LNCaP clone FGC (cell line): ENCODE data around the gene PLEKHM2.

Experiments used
- DNase-seq: peaks from one replicate; pipeline ENCODE4 v3.0.0-alpha.2; 2011; ENCODE audit warnings: low read depth
- H3K4me3 ChIP-seq: 2 replicates; pipeline ENCODE4 v1.5.1; 2011; ENCODE audit warnings: mild to moderate bottlenecking, low read depth, low read length, control low read depth
- TF ChIP-seq, protein P1 (sequence below): IDR thresholded peaks from 2 replicates; pipeline ENCODE4 v1.5.1; 2012; ENCODE audit warnings: mild to moderate bottlenecking; ENCODE audit not compliant: control insufficient read depth, insufficient read depth; ENCODE audit errors: extremely low read depth

PLEKHM2 gene

DNA sequence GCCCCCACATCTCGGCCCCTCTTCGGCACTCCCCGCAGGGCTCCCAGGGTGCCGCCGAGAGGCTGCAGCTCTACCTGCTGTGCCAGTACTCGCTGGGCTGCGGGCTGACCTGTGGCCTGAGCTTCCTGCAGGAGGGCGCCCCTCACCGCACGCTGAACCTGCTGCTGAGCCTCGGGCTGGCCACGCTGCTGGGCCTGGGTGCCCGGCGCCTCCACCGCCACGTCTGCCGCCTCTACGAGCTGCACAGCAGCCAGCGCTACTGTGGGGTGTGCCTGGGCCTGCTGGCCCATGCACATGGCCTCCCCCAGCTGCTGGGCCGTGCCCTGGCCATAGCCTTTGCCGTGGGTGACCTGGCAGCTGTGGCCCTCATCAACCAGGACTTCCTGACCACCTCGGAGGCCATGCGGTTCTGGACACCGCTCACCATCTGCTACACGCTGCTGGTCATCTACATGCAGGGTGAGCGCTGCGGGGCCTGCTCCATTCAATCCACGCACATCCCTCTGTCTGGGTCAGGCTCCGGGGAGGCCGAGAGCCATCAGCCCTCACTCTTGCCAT lies 60.1 kb downstream of the PLEKHM2 start:
- TF ChIP-seq, protein P1, sequence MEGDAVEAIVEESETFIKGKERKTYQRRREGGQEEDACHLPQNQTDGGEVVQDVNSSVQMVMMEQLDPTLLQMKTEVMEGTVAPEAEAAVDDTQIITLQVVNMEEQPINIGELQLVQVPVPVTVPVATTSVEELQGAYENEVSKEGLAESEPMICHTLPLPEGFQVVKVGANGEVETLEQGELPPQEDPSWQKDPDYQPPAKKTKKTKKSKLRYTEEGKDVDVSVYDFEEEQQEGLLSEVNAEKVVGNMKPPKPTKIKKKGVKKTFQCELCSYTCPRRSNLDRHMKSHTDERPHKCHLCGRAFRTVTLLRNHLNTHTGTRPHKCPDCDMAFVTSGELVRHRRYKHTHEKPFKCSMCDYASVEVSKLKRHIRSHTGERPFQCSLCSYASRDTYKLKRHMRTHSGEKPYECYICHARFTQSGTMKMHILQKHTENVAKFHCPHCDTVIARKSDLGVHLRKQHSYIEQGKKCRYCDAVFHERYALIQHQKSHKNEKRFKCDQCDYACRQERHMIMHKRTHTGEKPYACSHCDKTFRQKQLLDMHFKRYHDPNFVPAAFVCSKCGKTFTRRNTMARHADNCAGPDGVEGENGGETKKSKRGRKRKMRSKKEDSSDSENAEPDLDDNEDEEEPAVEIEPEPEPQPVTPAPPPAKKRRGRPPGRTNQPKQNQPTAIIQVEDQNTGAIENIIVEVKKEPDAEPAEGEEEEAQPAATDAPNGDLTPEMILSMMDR: no peak
- no peak for DNase-seq
- H3K4me3 ChIP-seq: no peak overlapping the region

DNA sequence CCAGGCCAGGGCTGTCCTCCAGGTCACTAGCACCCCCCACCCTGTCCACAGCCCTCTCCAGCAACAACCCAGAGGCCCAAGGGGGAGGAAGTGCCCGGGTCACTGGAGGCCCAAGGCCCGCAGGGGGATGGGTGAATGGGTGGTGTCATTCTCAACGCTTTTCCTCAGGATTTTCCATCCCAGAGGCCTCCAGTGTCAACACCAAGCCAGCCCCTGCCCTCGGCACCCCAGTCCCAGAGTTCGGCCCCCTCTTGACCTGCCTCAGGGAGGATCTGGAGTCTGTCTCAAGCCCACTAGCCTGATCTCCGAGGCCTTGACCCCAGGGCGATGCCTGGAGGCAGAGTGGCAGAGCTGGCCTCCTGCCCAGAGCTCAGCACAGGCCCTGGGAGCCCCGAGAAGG lies 63.3 kb downstream of the PLEKHM2 start:
- DNase-seq: no peak
- no peak overlapping the region for H3K4me3 ChIP-seq
- TF ChIP-seq, protein P1: no peak

DNA sequence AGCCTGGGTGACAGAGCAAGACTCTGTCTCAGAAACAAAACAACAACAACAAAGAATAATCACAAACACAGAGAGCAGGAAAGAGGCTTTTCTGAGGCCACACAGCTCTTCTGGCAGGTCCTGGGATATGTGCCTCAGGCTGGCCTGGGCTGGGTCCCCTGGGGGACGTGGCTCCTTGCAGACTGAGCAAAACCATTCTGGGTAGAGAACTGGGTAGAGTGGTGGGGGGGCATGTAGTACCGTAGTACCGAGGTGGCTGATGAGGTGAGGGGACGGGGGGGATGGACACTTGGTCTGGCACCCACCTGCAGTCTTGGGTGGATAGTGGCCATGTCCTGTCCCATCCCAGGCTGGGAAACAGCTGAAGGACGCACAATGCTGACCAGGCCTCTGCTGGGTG lies 64.1 kb downstream of the PLEKHM2 start:
- TF ChIP-seq, protein P1: no peak
- H3K4me3 ChIP-seq: no peak overlapping the region
- DNase-seq: no peak

DNA sequence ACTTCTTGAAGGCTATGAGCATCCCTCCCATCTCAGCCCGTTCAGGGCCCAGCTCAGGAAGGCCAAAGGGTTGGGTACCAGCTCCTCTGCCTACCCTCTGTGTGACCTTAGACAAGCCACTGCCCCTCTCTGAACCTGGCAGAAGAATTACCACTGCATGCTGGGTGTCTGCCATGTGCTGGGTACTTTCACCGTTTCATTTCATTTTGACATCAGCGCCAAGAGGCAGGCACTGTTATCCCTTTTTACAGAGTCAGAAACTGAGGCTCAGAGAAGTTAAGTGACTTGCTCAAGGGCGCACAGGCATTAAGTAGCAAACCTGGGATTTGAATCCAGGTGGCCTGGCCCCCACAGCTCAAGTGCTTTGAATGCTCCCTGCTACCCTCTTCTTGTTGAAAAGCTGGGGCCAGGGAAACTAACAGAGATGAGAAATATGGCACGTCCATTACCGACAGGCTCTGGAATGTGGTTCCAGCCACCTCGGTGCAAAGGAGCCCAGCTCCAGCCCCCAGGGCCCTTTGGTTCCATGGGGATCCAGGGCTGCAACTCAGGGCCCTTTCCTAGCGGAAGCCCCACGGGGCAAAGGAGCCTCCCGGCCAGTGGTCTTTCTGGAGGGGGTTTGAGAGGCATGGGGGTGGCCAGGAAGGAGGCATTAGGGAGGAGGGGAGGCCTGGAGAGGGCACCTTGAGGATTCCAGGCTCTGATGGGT lies 64.7 kb downstream of the PLEKHM2 start:
- TF ChIP-seq, protein P1: no peak

DNA sequence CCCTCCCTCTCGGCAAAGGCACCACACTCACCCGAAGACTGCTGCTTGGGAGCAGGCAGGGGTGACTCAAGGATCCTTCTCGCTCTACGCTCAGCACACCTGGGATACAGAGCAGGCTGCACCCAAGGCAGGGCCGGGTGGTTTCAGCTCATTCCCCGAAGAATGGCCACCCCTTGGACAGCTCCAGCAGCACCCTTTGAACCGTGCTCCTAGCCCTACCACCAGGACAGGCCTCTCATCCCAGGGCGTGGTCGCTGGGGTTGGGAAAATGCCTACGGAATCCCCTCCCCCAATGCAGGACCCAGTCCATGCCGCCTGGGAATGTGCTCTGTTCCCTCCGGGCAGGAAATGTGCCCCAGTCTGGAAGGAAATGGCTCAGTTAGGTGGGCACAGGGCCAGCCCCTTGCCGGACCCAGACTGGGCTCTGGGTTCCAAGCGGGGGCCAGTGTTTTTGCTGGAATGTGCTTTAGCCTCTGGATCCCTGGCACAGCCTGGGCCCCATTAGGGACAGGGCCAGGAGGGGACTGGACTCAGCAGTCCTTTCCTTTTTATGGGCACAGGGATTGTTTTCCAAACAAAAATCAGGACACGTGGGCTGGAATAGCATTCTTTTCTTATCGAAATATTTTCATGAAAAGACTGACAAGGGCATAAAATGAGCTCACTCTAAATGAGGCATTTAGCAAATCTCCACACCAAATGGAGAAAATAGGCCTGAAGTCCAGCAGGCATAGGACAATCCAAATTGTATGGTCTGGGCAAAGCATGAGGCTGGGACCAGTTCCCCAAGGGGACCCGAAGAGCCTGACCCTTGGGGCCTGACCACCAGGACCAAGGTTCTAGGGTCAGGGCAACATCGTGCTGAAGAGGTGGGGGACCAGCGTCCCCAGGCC lies 65.5 kb downstream of the PLEKHM2 start:
- no peak for DNase-seq
- H3K4me3 ChIP-seq: no peak overlapping the region
- TF ChIP-seq, protein P1: no peak

More for the DNA sequence above, 64.7 kb downstream of the PLEKHM2 start:
- no peak overlapping the region for H3K4me3 ChIP-seq
- DNase-seq: no peak

DNA sequence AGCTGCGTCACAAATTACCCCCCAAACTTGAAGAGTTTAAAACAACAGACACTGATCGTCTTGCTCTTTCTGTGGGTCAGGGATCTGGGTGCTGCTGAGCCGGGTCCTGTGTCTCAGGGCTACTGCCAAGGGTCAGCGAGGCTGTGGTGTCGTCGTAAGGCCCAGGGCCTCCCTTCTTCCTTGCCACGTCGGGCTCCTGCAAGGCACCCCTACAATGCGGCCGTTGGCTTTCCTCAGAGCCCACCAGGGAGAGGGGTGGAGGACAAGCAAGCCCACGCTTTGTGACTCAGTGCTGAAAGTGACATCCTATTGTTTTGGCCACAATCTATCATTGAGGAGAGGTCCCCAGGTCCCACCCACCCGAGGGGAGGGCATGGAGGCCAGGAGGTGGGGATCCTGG lies 66.8 kb downstream of the PLEKHM2 start:
- DNase-seq: no peak
- TF ChIP-seq, protein P1: no peak
- H3K4me3 ChIP-seq: no peak overlapping the region
